Ovary (tissue), 3 donors: ENCODE results near the gene NDUFV1.
"Not testable (repeated sequence)": the region's sequence is repeated elsewhere in the genome, so short reads cannot be mapped to it uniquely, and the experiment has no call there.

Source experiments
- EP300 ChIP-seq: sonication (generic); formaldehyde crosslinking; IDR thresholded peaks from one replicate; pipeline ENCODE4 v1.6.1; 2017; ENCODE audit warnings: antibody characterized with exemption
- POLR2A ChIP-seq: fragments of 450-650 bp; IDR thresholded peaks from one replicate; pipeline ENCODE4 v1.6.1; 2017; ENCODE audit warnings: antibody characterized with exemption, mild to moderate bottlenecking, moderate library complexity
- TF ChIP-seq, protein P1 (sequence below), 3 donors: fragments of 450-650 bp in 2 of 3; fragments of 200-600 bp in 1 of 3; IDR thresholded peaks; one replicate each; pipeline versions ENCODE4 v1.5.1 to v1.8.0; 2016 to 2022; ENCODE audit warnings: antibody characterized with exemption in 3 of 3, mild to moderate bottlenecking in 1 of 3
- donor health status: DM: no; HTN: no; CAD: no.

- not testable (repeated sequence) for TF ChIP-seq POLR2A, EP300
- TF ChIP-seq, protein P1, sequence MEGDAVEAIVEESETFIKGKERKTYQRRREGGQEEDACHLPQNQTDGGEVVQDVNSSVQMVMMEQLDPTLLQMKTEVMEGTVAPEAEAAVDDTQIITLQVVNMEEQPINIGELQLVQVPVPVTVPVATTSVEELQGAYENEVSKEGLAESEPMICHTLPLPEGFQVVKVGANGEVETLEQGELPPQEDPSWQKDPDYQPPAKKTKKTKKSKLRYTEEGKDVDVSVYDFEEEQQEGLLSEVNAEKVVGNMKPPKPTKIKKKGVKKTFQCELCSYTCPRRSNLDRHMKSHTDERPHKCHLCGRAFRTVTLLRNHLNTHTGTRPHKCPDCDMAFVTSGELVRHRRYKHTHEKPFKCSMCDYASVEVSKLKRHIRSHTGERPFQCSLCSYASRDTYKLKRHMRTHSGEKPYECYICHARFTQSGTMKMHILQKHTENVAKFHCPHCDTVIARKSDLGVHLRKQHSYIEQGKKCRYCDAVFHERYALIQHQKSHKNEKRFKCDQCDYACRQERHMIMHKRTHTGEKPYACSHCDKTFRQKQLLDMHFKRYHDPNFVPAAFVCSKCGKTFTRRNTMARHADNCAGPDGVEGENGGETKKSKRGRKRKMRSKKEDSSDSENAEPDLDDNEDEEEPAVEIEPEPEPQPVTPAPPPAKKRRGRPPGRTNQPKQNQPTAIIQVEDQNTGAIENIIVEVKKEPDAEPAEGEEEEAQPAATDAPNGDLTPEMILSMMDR (IDR thresholded peaks at IDR 0.05) = not testable (repeated sequence)
Measured at GRCh38 chr11:67623795-67624194, 17.1 kb downstream of the NDUFV1 start.
